ENCODE results near the gene CALN1.
"Not testable (repeated sequence)": the region's sequence is repeated elsewhere in the genome, so short reads cannot be mapped to it uniquely, and the experiment has no call there.

The CALN1 gene

GRCh38 chr7:71937840-71938371 is 474.2 kb downstream of the CALN1 start:
- DNase-seq = no peak

- DNase-seq = no peak
Measured at GRCh38 chr7:71935674-71936073, 476.5 kb downstream of the CALN1 start.

- DNase-seq = no peak
Measured at GRCh38 chr7:71933426-71933825, 478.7 kb downstream of the CALN1 start.

- no peak for DNase-seq
Measured at GRCh38 chr7:71925663-71926062, 486.5 kb downstream of the CALN1 start.

GRCh38 chr7:71914204-71914603 is 497.9 kb downstream of the CALN1 start:
- DNase-seq = not testable (repeated sequence)

- DNase-seq = no peak
Measured at GRCh38 chr7:71912476-71912875, 499.7 kb downstream of the CALN1 start.

- no peak for DNase-seq
Measured at GRCh38 chr7:71911051-71911450, 501.1 kb downstream of the CALN1 start.

GRCh38 chr7:71905821-71906220 is 506.3 kb downstream of the CALN1 start:
- DNase-seq = no peak

- no peak for DNase-seq
Measured at GRCh38 chr7:71904484-71904883, 507.7 kb downstream of the CALN1 start.

- no peak for DNase-seq
Measured at GRCh38 chr7:71900556-71900955, 511.6 kb downstream of the CALN1 start.

- DNase-seq = no peak
Measured at GRCh38 chr7:71896535-71896934, 515.6 kb downstream of the CALN1 start.

- DNase-seq = no peak
Measured at GRCh38 chr7:71886046-71886445, 526.1 kb downstream of the CALN1 start.

GRCh38 chr7:71885487-71885886 is 526.7 kb downstream of the CALN1 start:
- no peak for DNase-seq

GRCh38 chr7:71883415-71883814 is 528.7 kb downstream of the CALN1 start:
- no peak for DNase-seq

- no peak for DNase-seq
Measured at GRCh38 chr7:71871446-71871845, 540.7 kb downstream of the CALN1 start.

GRCh38 chr7:71870812-71871211 is 541.3 kb downstream of the CALN1 start:
- no peak for DNase-seq

- no peak for DNase-seq
Measured at GRCh38 chr7:71868797-71869196, 543.3 kb downstream of the CALN1 start.

- no peak for DNase-seq
Measured at GRCh38 chr7:71867626-71868025, 544.5 kb downstream of the CALN1 start.

GRCh38 chr7:71865172-71865571 is 547.0 kb downstream of the CALN1 start:
- DNase-seq = no peak

- DNase-seq = no peak
Measured at GRCh38 chr7:71864130-71864529, 548.0 kb downstream of the CALN1 start.

- DNase-seq = no peak
Measured at GRCh38 chr7:71860572-71860971, 551.6 kb downstream of the CALN1 start.

GRCh38 chr7:71857338-71857737 is 554.8 kb downstream of the CALN1 start:
- no peak for DNase-seq

GRCh38 chr7:71854546-71855397 is 557.4 kb downstream of the CALN1 start:
- no peak for DNase-seq

GRCh38 chr7:71851776-71852498 is 560.2 kb downstream of the CALN1 start:
- no peak for DNase-seq

All from NCI-H345 (cell line).